ENCODE data around the gene PRR19. TPM values are rescaled to one million over a fixed set of nuclear protein-coding genes. Genes with fewer than 3 reads are reported as not detected.

PRR19 gene
- total RNA-seq, 2 donors from 2014 or later = 1.3 to 1.4 TPM

DNA sequence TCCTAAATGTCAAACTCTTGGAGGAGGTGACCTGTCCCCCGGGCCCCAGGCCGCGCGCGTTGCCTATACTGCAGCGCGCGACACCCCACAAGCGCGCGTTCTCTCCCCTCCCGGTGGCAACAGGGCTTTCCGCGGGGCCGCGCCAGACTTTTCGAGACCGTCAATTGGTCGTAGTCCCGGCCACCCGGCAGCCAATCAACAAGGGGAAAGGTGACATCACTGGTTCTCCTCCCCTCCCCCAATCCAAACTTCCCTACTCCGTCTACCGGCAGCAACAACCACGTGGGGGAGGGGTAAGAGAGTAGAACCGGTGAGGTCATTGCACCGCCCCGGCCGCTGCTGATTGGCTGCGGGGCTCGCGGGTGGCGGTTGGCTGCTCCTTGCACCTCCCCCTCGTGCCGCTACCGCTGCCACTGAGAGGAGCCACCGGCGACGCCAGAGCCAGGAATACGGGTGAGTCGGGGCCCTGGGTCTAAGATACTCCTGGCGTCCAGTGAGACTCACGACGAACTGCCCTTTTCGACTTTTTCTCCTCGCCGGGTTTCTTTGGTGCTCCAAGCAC is 33.7 kb upstream of the PRR19 start:
- Mint-ChIP-seq H3K27me3 (no peaks in the 10 kb centered on the region), H3K9me3 (no peaks in the 10 kb centered on the region), H3K36me3 (ENCODE audit: low read depth) (peaks cover 8% of the 10 kb centered on the region), H3K4me3 (no peak overlapping the region), H3K4me1 (peaks cover 9% of the 10 kb centered on the region), H3K27ac (no peak overlapping the region)
- peak; percentile 68 for ATAC-seq (replicated peaks)

DNA sequence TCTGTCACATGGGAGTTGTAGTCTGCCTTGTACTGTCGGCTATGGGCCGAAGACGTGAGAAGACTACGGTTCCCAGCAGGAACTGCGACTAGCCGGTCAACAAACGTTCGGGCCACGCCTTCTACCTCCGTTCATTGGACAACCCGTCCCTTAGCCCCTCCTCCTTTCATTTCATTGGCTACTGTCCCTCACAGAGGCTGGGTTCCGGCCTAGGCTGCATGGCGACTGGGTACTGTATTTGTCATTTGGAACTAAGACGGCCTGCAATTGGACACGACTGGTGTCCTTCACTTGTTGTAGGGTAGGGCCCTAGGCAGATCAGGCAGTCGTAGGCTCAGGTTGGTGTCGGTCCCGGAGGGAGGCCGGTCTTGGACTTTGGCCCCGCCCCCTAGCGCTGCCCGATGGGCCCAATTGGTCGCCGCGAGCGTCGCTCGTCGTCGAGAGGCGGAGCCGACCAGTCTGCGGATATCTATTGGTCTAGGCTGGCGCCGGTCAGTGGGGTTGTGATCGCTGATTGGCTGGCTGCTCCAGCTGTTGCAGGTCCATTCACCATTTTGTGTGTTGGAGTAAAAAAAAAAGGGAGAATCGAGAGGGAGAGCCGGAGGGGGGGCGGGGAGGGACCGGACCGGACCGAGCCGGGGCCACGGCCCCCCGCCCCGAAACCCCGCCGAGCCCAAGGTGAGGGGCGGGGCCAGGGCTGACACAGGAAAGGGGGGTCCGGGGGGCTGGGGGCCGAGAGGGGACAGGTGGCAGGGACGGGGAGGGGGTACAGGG is 33.0 kb upstream of the PRR19 start, which contains the start of gene CIC:
CIC (plus strand) TSS at position 549 of the 774 bp plus-strand sequence. CDS start 2,532 bp downstream, outside the sequence.
- H3K27ac Mint-ChIP-seq = no peak within 1 kb of the TSS
- H3K4me3 Mint-ChIP-seq = no peak within 1 kb of the TSS
- H3K9me3 Mint-ChIP-seq = no peaks in the 10 kb centered on the region
- peaks cover 9% of the 10 kb centered on the region for H3K4me1 Mint-ChIP-seq
- ATAC-seq (replicated peaks) = peak; percentile 83
- peaks cover 15% of the 10 kb centered on the region for H3K36me3 Mint-ChIP-seq (ENCODE audit: low read depth)
- no peaks in the 10 kb centered on the region for H3K27me3 Mint-ChIP-seq

DNA sequence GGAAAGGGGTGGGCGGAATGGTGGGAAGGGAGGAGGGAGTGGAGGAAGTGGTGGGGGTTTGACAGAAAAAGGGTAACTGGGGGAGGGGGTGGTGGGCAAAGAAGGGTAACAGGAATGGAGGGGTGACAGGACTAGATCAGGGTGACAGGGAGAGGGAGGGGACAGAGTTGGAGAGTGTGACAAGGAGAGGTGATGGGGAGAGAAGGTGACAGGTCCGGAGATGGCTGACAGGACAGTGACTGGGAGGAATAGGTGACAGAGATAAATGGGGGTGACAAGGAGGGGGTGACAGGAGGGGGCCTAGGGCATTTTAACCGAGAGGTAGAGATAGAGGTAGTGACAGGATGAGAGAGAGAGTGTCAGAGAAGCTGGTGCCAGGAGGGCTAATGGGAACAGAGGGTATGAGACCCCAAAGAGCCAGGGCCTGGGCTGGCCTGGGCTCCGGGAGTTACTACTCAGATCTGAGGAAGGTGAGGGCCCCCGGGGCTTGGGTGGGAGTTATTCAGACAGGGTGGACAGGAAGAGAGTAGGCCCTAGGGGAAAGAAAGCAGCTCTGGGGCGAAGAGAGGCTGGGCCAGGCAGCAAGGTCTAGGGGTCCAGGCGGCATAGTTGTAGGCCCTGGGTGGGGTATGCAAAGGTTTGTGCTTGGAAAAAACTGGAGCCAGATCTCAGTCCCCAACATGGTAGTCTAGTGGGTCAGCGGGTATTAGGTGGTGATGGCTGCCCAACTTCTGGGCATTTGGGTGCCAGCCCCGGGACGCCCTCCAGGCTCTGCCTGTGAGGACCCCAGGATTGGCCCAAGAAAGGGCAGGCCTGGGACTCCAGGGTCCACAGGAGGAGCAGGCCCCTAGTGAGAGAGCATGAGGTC is 32.2 kb upstream of the PRR19 start:
- Mint-ChIP-seq H3K9me3 (no peaks in the 10 kb centered on the region), H3K4me1 (peaks cover 12% of the 10 kb centered on the region), H3K4me3 (no peak overlapping the region), H3K27ac (no peak overlapping the region), H3K27me3 (no peaks in the 10 kb centered on the region), H3K36me3 (ENCODE audit: low read depth) (peaks cover 23% of the 10 kb centered on the region)
- no peak for ATAC-seq (replicated peaks)

DNA sequence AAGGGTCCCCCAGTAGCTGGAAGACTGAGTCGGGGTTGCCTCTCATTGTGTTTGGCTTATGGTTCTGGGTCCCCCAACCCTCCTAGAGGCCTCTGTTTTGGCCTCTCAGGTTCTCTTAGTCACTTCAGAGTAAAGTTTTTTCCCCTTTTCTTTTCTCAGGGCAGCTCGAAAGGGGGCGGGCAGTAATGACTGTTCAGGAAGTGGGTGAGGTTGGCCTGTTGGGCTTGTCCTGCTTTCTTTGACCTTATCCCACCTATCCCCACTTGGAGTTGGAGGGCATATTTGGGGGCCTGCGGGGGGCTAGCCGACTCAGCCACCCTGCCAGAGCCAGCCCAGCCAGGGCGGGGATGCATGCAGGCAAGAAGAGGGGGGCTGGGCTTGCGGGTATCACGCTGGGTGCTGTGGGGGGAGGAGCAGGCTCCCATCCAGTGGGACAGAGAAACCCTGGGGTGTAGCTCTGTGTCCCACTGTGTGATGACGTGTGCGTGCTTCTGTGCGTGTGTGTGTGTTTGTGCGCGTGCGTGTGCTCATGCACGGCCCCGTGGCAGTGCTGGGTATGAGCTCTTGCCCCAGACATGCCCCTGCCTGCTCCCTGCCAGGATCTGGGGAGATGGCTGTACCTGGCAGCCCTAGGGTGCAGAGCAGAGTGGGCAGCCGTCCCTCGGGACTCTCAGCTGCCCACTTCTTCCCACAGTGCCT is 31.4 kb upstream of the PRR19 start:
- H3K4me3 Mint-ChIP-seq = no peak overlapping the region
- H3K36me3 Mint-ChIP-seq (ENCODE audit: low read depth) = peaks cover 30% of the 10 kb centered on the region
- no peak overlapping the region for H3K27ac Mint-ChIP-seq
- ATAC-seq (replicated peaks) = peak; percentile 24
- no peaks in the 10 kb centered on the region for H3K27me3 Mint-ChIP-seq
- no peaks in the 10 kb centered on the region for H3K9me3 Mint-ChIP-seq
- peaks cover 18% of the 10 kb centered on the region for H3K4me1 Mint-ChIP-seq

DNA sequence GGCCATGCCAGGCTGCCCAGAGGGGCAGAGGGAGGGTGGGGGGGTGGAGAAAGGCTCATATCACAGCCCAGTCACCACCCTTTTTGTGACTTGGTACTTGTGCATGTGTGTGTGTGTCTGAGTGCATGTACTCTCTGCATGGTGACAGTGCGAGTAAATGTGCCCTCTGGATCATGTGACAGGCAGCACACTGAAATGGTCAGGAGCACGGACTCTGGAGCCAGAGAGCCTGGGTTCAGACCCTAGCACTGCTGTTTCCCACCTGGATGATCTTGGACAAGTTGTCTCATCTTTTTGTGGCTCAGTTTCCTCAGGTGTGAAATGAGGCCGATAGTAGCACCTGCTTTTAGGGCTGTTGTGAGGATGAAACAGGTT is 30.9 kb upstream of the PRR19 start:
- Mint-ChIP-seq H3K27ac (no peak overlapping the region), H3K4me3 (no peak overlapping the region)
- no peak for ATAC-seq (replicated peaks)

DNA sequence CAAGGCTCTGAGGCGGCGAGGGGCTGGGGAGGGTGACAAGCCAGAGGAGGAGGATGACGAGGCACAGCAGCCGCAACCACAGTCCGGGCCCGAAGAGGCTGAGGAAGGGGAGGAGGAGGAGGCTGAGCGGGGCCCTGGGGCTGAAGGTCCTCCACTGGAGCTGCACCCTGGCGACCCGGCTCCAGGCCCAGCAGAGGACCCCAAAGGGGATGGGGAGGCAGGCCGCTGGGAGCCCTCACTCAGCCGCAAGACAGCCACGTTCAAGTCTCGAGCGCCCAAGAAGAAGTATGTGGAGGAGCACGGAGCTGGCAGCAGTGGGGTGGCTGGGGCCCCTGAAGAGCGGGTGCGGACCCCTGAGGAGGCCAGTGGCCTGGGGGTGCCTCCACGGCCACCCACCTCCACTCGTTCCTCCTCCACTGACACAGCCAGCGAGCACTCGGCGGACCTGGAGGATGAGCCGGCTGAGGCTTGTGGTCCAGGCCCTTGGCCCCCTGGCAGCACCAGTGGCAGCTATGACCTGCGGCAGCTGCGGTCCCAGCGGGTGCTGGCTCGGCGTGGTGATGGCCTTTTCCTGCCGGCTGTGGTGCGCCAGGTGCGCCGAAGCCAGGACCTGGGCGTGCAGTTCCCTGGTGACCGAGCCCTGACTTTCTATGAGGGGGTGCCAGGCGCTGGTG is 29.9 kb upstream of the PRR19 start:
- ATAC-seq (replicated peaks) = no peak
- Mint-ChIP-seq H3K27me3 (no peaks in the 10 kb centered on the region), H3K36me3 (ENCODE audit: low read depth) (peaks cover 43% of the 10 kb centered on the region), H3K4me3 (no peak overlapping the region), H3K27ac (no peak overlapping the region), H3K9me3 (no peaks in the 10 kb centered on the region), H3K4me1 (peaks cover 26% of the 10 kb centered on the region)

More for the DNA sequence above, 30.9 kb upstream of the PRR19 start:
- Mint-ChIP-seq H3K27me3 (no peaks in the 10 kb centered on the region), H3K36me3 (ENCODE audit: low read depth) (peaks cover 33% of the 10 kb centered on the region), H3K4me1 (peaks cover 22% of the 10 kb centered on the region), H3K9me3 (no peaks in the 10 kb centered on the region)

DNA sequence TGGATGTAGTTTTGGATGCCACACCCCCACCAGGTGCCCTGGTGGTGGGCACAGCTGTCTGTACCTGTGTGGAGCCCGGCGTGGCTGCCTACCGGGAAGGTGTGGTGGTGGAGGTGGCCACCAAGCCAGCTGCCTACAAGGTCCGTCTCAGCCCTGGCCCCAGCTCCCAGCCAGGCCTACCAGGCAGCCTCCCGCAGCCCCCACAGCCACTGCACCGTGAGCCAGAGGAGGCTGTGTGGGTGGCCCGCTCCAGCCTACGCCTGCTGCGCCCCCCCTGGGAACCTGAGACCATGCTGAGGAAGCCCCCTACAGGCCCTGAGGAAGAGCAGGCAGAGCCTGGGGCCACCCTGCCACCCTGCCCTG is 29.4 kb upstream of the PRR19 start:
- ATAC-seq (replicated peaks) = no peak
- Mint-ChIP-seq H3K9me3 (no peaks in the 10 kb centered on the region), H3K4me3 (no peak overlapping the region), H3K27me3 (no peaks in the 10 kb centered on the region), H3K4me1 (peaks cover 26% of the 10 kb centered on the region), H3K36me3 (ENCODE audit: low read depth) (peaks cover 48% of the 10 kb centered on the region), H3K27ac (no peak overlapping the region)

DNA sequence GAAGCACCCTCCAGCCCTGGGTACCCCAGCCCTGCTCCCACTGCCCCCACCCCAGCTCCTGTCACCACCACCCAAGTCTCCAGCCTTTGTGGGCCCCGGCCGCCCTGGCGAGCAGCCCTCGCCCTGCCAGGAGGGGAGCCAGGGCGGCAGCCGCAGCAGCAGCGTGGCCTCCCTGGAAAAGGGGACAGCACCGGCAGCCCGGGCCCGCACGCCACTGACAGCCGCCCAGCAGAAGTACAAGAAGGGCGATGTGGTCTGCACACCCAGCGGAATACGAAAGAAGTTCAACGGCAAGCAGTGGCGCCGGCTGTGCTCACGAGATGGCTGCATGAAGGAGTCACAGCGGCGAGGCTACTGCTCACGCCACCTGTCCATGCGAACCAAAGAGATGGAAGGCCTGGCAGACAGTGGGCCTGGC is 28.9 kb upstream of the PRR19 start:
- Mint-ChIP-seq H3K36me3 (ENCODE audit: low read depth) (peaks cover 48% of the 10 kb centered on the region), H3K4me3 (peak overlapping the region; percentile 22), H3K27ac (no peak overlapping the region), H3K27me3 (no peaks in the 10 kb centered on the region), H3K4me1 (peaks cover 26% of the 10 kb centered on the region), H3K9me3 (no peaks in the 10 kb centered on the region)
- no peak for ATAC-seq (replicated peaks)

DNA sequence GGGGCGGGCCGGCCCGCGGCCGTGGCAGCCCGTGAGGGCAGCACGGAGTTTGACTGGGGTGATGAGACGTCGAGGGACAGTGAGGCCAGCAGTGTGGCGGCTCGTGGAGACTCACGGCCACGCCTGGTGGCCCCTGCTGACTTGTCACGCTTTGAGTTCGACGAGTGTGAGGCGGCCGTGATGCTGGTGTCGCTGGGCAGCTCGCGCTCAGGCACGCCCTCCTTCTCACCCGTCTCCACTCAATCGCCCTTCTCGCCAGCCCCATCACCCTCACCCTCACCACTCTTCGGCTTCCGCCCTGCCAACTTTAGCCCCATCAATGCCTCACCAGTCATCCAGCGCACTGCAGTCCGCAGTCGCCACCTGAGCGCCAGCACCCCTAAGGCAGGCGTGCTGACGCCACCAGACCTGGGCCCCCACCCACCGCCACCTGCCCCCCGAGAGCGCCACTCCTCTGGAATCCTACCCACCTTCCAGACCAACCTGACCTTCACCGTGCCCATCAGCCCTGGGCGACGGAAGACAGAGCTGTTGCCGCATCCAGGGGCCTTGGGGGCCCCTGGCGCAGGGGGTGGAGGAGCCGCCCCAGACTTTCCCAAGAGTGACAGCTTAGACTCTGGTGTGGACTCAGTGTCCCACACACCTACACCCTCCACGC is 28.4 kb upstream of the PRR19 start:
- H3K4me3 Mint-ChIP-seq = peak overlapping the region; percentile 22
- H3K27ac Mint-ChIP-seq = no peak overlapping the region
- H3K4me1 Mint-ChIP-seq = peaks cover 32% of the 10 kb centered on the region
- H3K9me3 Mint-ChIP-seq = no peaks in the 10 kb centered on the region
- peaks cover 52% of the 10 kb centered on the region for H3K36me3 Mint-ChIP-seq (ENCODE audit: low read depth)
- H3K27me3 Mint-ChIP-seq = no peaks in the 10 kb centered on the region
- no peak for ATAC-seq (replicated peaks)

DNA sequence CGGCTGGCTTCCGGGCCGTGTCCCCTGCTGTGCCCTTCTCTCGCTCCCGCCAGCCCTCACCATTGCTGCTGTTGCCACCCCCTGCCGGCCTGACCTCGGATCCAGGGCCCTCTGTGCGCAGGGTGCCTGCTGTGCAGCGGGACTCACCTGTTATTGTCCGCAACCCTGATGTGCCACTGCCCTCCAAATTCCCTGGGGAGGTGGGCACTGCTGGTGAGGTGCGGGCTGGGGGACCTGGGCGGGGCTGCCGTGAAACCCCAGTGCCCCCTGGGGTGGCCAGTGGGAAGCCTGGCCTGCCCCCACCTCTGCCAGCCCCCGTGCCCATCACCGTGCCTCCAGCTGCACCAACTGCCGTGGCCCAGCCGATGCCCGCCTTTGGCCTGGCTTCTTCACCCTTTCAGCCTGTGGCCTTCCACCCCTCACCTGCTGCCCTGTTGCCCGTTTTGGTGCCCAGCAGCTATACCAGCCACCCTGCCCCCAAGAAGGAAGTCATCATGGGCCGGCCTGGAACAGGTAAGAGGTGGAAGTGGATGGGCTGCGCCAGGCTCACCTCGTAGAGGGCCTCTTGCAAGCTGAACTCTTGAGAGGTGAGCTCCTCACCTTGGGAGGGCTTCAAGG is 27.8 kb upstream of the PRR19 start:
- Mint-ChIP-seq H3K27me3 (no peaks in the 10 kb centered on the region), H3K4me1 (peaks cover 38% of the 10 kb centered on the region), H3K9me3 (no peaks in the 10 kb centered on the region), H3K36me3 (ENCODE audit: low read depth) (peaks cover 58% of the 10 kb centered on the region), H3K27ac (no peak overlapping the region), H3K4me3 (no peak overlapping the region)
- ATAC-seq (replicated peaks) = no peak

DNA sequence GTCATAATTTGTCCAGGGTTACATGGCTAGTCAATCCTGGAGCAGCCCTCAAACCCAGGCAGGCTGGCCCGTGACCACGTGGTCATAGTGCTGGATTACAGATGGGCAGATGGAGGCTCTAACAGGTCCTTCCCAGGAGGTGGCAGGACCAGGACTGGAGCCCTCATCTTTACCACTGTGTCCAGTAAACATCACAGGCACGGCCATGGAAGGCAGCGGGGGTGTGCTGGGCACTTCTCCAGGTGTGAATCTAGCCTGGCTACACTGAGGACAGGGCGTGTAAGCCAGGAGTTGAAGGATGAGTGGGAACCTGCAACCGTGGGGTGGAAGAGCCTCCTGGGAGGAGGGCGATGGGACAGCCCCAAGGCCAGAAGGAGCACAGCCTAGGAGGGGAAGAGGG is 26.8 kb upstream of the PRR19 start:
- Mint-ChIP-seq H3K4me3 (no peak overlapping the region), H3K9me3 (no peaks in the 10 kb centered on the region), H3K27ac (peak overlapping the region; percentile 46), H3K36me3 (ENCODE audit: low read depth) (peaks cover 65% of the 10 kb centered on the region), H3K4me1 (peaks cover 43% of the 10 kb centered on the region), H3K27me3 (no peaks in the 10 kb centered on the region)
- no peak for ATAC-seq (replicated peaks)

DNA sequence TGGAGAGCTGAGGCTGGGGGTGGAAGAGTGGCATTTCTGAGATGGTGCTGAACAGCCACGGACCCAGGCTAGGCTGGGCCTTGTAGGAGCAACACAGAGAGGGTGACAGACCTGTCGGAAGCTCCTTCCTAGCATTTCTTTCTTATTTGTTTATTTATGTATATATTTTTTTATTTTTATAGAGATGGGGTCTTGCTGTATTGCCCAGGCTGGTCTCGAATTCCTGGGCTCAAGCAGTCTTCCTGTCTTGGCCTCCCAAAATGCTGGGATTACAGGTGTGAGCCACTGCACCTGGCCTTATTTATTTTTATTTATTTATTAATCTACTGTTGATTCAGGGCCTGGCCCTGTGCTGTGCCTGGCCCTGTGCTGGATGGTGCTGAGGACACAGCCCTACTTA is 26.4 kb upstream of the PRR19 start:
- Mint-ChIP-seq H3K4me3 (no peak overlapping the region), H3K27ac (peak overlapping the region; percentile 46), H3K9me3 (no peaks in the 10 kb centered on the region), H3K4me1 (peaks cover 43% of the 10 kb centered on the region), H3K36me3 (ENCODE audit: low read depth) (peaks cover 65% of the 10 kb centered on the region), H3K27me3 (no peaks in the 10 kb centered on the region)
- ATAC-seq (replicated peaks) = no peak

DNA sequence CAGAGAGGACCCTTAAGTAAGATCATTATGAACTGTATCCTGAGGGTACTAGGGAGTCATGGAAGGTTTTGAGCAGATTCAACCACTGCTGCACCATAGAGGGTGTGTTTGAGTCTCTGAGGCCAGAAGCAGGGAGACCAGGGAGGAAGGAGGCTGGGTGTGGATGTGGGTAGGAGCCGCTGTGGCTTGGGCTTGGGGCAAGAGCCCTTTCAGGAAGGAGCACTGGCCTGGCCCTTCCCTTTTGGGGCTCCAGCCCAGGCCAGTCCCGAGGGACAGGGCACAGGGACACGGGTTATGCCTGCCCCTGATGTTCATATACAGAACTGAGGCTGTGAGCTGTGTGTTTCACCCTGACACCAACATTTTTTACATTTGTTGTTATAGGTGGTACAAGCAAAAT is 25.6 kb upstream of the PRR19 start:
- ATAC-seq (replicated peaks) = no peak
- no peaks in the 10 kb centered on the region for H3K27me3 Mint-ChIP-seq
- peaks cover 39% of the 10 kb centered on the region for H3K4me1 Mint-ChIP-seq
- peak overlapping the region; percentile 46 for H3K27ac Mint-ChIP-seq
- peaks cover 65% of the 10 kb centered on the region for H3K36me3 Mint-ChIP-seq (ENCODE audit: low read depth)
- no peaks in the 10 kb centered on the region for H3K9me3 Mint-ChIP-seq
- H3K4me3 Mint-ChIP-seq = no peak overlapping the region

Data from activated T-helper 17 cell treated with anti-CD3 and anti-CD28 coated beads, Interleukin-2, amount 50 U/mL, for 72 hours (primary cell).